ENCODE measurements around the gene EML5.

DNA sequence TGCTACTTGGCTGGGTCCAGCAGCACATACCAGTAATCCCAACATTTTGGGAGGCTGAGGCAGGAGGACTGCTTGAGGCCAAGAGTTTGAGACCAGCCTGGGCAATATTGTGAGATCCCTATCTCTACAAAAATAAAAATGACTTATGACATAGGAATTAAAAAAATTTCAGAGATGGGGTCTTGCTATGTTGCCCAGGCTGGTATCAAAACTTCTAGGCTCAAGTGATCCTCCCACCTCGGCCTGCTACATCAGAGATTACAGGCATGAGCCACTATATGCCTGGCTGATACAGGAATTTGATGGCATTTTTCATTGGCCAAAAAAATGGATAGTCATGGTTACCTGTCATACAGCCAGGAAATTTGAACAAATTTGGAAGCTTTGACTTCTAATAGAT, 175.3 kb downstream of the EML5 start:
- TF ChIP-seq ZFP41 (tag by site-specific recombination; IDR thresholded peaks at IDR 0.05; ENCODE audit: borderline replicate concordance) (no peak), ZNF580 (tag by site-specific recombination; IDR thresholded peaks at IDR 0.05) (no peak), ZNF416 (tag by site-specific recombination; IDR thresholded peaks at IDR 0.05) (no peak), ZNF138 (tag by site-specific recombination; IDR thresholded peaks at IDR 0.05; ENCODE audit: borderline replicate concordance) (no peak), TSHZ1 (tag by site-specific recombination; IDR thresholded peaks at IDR 0.05; ENCODE audit: borderline replicate concordance) (no peak)
- TF ChIP-seq, protein P1, sequence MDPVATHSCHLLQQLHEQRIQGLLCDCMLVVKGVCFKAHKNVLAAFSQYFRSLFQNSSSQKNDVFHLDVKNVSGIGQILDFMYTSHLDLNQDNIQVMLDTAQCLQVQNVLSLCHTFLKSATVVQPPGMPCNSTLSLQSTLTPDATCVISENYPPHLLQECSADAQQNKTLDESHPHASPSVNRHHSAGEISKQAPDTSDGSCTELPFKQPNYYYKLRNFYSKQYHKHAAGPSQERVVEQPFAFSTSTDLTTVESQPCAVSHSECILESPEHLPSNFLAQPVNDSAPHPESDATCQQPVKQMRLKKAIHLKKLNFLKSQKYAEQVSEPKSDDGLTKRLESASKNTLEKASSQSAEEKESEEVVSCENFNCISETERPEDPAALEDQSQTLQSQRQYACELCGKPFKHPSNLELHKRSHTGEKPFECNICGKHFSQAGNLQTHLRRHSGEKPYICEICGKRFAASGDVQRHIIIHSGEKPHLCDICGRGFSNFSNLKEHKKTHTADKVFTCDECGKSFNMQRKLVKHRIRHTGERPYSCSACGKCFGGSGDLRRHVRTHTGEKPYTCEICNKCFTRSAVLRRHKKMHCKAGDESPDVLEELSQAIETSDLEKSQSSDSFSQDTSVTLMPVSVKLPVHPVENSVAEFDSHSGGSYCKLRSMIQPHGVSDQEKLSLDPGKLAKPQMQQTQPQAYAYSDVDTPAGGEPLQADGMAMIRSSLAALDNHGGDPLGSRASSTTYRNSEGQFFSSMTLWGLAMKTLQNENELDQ (tag by site-specific recombination; IDR thresholded peaks at IDR 0.05; ENCODE audit: low read depth) = no peak
- TF ChIP-seq, protein P2, sequence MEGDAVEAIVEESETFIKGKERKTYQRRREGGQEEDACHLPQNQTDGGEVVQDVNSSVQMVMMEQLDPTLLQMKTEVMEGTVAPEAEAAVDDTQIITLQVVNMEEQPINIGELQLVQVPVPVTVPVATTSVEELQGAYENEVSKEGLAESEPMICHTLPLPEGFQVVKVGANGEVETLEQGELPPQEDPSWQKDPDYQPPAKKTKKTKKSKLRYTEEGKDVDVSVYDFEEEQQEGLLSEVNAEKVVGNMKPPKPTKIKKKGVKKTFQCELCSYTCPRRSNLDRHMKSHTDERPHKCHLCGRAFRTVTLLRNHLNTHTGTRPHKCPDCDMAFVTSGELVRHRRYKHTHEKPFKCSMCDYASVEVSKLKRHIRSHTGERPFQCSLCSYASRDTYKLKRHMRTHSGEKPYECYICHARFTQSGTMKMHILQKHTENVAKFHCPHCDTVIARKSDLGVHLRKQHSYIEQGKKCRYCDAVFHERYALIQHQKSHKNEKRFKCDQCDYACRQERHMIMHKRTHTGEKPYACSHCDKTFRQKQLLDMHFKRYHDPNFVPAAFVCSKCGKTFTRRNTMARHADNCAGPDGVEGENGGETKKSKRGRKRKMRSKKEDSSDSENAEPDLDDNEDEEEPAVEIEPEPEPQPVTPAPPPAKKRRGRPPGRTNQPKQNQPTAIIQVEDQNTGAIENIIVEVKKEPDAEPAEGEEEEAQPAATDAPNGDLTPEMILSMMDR (tag by site-specific recombination; IDR thresholded peaks at IDR 0.05) = no peak
- TF ChIP-seq, protein P3, sequence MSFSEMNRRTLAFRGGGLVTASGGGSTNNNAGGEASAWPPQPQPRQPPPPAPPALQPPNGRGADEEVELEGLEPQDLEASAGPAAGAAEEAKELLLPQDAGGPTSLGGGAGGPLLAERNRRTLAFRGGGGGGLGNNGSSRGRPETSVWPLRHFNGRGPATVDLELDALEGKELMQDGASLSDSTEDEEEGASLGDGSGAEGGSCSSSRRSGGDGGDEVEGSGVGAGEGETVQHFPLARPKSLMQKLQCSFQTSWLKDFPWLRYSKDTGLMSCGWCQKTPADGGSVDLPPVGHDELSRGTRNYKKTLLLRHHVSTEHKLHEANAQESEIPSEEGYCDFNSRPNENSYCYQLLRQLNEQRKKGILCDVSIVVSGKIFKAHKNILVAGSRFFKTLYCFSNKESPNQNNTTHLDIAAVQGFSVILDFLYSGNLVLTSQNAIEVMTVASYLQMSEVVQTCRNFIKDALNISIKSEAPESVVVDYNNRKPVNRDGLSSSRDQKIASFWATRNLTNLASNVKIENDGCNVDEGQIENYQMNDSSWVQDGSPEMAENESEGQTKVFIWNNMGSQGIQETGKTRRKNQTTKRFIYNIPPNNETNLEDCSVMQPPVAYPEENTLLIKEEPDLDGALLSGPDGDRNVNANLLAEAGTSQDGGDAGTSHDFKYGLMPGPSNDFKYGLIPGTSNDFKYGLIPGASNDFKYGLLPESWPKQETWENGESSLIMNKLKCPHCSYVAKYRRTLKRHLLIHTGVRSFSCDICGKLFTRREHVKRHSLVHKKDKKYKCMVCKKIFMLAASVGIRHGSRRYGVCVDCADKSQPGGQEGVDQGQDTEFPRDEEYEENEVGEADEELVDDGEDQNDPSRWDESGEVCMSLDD (tag by site-specific recombination; IDR thresholded peaks at IDR 0.05) = no peak

All from HEK293 (cell line).